ENCODE data around the gene CPXM2.

CPXM2 gene

DNA sequence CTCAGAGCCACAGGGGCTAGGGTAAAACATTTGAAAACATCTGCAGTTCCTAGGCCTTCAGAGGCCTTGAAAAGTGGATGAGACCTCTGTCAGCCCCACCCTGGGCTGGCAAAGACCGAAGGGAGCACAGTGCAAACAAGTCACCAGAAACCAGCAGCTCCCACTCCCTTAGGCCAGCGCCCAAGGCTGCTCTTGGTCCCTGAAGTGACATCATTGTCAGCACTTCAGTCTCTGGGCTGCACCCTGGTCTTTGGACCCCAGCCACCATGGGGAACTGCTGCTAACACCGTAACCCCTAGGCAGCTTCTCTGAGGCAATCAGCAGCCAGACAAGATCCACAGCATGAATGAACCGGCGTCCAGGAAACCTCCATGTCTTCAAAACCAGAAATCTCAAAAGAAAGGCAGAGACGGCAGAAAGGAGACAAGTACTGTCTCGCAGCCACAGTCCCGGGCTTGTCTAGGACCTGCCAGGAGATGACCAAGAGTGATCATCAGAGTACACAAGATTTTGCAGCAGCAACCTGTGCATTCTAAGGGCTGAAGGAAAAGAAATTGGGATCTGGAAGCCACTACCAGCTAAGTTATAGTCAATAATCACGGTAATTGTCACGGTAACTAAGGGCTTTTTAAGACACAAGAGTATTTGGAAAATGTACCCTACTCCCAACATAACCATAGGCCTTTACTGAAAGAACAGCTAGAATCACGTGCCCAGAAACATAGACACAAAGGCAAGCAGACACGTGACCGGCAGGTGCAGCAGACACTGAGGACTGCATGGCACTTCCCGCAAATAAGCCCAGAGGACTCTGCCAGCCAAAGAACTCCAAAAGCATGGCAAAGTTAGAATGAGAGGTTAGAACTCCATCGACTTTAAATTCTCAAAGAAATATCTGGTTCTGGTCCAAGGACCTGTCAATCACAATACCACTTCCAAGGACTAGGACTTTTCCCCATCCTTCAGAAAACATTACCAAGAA lies 23.3 kb downstream of the CPXM2 start:
- no peak for DNase-seq

DNA sequence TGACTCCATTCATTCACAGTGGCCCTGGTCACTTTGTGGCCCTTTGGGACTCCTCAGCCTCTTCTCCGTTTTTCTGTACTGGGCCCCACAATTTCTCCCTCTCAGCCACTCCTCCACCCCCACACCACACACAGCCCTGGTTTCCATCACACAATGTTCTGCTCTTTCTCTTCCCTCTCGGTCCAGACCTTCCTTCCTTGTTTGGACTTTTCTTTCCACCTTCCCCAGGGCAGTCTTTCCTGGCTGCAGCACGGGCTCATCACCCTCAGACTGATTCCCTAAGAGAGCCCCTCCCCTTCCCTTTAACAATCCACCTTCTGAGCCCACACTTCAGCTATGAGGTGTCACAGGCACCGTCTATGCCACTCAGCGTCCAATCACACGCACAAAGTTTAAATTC lies 25.7 kb downstream of the CPXM2 start:
- no peak for DNase-seq

DNA sequence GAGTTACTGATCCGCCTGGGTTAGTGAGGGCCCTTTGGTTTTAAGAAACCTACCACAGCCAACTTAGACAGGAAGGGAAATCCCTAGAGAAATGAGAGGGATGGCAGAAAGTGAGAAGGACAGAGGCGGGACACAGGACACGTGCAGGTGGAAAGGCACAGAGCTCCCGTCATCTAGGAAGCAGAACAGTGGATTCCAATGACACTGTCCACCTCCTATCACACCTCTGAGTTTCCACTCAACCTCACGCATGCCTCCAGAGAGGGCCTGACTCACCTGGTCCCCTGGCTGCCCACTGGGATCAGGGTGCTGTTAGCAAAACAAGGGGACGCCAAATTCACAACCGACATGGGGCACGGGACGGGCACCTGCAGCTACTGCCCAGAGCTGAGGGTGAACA lies 26.3 kb downstream of the CPXM2 start:
- no peak for DNase-seq

DNA sequence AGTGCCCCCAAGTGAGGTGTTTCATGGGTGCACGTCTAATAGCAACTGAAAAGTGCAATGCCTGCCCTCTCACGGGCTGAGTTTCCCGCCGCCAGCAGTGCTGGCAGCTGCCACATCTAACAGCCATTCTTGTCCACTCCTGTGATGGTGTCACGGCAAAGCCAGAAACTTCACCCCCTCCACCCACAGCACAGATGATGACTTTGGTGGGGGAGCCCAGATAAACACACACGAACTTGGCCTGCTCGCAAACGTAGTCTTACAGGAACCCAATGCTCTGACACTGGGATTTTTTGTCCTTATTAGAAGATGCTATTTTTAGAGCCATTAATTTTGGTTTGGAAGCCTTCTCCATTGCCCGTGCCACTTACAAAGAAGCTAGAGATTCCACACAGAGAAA lies 26.7 kb downstream of the CPXM2 start:
- DNase-seq, result no peak

DNA sequence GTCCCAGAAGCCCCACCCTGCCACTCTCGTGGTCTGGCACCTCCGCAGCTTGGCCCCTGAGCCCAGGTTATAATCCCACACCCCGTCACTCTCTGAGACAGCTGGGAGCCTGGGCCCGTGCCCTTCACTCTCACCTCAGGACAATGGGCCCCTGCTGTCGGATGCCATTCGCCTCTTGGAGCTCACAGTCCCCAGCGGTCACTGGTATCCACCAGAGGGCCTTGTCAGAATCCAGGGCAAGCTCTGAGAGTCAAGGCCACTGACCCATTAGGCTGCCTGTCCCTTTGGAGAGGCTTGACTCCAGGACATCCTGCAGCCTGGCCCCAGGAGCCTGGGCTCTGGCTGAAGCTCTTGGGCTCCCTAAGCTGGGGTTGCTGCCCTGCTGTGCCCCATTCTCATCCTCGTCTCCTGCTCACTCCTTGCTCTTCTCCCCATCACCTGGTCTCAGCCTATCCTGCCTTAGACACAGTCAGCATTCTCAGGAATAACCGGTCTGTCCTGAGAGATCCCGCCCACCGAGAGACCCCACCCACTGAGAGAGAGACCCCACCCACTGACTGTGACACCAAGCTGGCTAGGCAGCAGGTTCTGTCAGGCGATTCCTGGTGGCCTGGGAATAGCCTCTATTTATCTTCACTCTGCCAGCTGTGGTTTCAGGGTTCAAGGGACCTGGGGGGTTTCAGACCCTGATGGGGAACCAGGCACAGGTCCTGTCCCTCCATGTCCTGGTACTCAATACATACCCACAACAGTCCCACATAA lies 27.7 kb downstream of the CPXM2 start:
- DNase-seq, result no peak

DNA sequence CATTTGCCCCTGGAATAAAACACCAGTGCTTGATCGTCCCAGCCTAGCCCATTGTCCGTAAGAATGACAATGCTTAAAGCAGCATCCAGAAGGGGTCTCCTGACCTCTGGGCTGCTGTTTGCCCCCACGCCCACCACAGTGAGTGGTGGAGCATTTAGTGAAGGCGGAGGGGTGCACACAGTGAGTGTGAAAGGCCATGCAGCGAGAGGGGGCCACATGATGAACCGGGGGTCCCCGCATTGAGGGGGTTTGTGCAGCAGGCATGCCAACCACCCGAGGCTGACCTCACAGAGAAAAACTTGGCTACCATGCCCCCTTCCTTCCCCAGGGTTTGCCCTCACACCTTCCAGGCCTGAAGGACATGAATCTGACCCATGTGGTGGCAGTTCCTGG lies 28.4 kb downstream of the CPXM2 start:
- no peak for DNase-seq

DNA sequence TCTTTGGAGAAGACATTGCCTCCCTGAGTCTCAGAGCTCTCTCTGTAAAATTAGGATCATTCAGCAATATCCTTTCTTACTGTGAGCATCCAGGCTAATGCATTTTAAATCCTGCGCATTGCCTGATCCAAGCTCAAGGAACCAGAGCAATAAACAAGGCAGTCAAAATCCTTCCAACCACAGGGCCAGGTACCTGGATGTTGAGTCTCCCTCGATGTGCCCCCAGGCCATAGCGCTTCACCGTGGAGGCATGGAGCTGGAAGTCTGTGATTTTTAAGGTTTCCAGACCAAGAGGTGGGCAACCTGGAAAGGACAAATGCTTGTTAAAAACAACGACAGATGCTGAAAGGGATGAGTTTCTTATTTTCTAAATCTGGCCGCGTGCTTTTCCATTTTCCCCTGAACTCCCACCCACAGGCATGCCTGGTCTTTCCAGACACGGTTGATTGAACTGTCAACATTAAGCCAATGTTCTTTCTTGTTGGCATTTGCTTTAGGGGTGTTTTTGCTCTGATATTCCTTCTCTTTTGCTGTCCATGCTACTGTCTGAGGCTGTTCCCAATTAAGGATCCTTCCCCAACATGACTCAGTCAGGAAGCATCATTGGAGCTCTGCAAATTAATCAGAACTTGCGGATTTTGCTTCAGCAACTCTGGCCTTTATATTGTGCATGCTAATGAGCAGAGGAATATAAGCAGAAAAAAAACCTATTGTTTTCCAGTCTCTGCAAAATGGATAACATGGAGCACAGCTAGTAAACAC lies 29.0 kb downstream of the CPXM2 start:
- no peak for DNase-seq

DNA sequence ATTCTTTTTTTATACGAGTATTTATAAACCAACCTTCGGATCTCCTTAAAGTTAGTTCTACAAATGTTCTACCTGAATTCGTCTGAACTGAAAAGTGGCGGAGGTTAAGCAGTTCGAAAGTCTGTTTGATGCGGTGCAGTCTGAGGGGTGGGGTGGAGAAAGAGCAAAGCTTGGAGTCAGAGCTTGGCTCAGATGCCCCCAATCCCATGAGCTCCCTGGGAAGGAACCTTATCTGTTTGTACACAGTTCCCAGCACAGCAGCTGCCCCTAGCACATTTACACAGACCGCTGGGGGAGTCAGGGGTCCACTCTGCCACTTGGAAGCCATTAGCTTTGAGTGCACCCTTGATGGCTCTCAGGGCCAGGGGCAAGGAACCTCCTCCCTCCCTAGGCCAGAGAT lies 30.8 kb downstream of the CPXM2 start:
- no peak for DNase-seq

DNA sequence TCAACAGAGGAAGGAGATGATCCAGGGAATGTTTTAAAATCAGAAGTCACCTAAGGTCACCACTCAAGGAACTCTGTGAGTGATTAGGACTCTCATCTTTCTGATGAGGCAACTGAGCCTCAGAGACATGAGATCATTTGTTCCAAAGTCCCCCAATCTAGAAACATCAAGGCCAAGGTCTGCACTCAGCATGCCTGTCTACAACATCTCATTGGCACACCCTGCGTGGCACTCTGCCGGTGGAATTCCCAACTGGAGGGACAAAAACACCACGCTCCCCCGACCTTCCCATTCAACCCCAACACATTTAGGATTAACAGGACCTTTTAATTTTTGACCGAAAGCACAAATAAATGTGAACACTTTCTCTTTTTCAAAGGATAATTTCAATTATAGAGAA lies 31.4 kb downstream of the CPXM2 start:
- no peak for DNase-seq

DNA sequence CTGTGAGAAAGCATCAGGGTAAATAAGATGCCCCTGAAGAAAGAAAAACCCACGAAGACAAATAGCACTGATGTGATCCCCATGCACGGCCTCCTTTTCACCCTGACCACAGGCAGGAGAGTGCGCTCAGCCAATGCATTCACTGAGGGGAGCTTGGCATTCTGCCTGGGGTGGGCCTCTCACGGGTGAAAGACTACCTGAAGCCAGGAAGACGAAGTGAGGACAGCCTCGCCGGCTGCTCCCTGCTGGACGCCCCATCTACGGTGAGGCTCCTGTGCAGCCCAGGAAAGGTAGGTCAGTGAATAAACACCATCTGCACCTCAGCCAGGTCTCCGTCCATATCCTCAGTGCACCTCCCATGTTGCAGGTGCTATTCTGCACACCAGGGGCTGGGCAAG lies 32.0 kb downstream of the CPXM2 start:
- no peak for DNase-seq

DNA sequence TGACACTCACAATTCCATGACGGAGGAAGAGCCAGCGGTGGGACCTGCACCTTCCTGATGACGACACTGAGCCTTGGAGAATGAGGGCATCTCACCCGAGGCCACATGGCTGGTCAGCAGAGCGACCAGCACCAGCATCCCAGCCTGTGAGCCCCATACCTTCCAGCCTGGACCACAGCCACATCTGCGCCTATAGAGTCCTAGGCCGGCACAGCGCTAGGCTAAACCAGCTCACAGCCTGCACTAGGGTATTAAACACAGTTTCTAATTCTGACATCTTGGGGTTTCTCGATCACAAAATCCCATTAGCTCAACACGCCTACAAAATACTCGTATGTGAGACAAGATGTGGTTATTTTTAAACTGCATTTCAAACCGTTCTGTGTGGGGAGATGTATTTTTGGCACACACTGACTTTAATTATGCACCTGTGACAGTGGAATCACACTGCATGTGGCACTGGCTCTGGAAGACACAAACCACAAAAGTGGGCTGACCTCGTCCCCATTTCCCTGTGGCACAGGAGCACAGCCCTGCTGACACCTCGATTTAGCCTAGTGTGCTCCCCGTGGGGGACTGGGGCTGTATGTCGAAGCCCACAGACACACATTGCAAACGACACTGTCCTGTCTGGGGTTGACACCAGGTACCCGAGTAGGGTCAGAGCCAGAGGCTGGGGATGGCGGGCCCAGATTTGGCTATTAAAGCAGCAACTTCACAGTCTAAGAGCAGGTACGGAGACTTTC lies 32.5 kb downstream of the CPXM2 start:
- DNase-seq, result no peak

DNA sequence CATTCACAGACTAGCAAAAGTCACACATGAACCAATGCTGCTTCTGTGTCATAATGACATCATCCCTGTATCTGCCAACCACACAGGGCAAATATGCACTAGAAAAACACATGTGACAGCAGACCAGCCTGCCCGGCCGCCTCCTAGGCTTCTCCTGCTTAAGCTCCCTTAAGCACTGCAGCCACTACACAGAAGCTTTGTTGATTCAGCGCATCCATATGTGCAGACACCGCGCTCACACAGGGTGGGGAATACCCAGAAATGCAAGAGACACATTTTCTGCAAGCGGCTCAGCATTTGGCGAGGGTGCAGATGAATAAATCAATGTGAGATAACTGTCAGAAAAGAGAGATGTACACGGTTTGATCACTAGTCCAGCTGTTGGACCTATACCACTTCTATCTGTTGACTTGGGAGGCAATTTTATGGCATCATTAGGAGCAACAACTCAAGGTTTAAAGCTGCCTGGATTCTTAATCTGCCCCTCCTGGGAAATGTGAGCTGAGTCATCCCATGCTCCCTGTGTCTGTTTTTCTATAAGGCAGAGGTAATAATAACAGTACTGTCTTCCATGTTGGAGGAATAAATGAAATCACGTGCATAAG lies 33.4 kb downstream of the CPXM2 start:
- DNase-seq, result no peak

DNA sequence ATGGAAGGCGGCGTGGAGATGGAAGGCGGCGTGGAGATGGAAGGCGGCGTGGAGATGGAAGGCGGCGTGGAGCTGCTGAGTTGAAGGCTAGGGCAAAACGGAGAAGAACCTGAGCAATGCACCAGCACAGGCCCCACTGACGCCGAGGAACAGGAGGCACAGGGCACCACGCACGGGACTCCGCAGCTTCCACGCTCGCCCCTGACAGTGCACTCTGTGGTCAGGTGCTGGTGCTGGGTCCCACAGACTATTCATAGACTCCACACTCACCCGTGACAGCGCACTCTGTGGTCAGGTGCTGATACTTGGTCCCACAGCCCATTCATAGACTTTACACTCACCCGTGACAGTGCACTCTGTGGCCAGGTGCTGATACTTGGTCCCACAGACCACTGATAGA lies 34.0 kb downstream of the CPXM2 start:
- DNase-seq, result no peak

DNA sequence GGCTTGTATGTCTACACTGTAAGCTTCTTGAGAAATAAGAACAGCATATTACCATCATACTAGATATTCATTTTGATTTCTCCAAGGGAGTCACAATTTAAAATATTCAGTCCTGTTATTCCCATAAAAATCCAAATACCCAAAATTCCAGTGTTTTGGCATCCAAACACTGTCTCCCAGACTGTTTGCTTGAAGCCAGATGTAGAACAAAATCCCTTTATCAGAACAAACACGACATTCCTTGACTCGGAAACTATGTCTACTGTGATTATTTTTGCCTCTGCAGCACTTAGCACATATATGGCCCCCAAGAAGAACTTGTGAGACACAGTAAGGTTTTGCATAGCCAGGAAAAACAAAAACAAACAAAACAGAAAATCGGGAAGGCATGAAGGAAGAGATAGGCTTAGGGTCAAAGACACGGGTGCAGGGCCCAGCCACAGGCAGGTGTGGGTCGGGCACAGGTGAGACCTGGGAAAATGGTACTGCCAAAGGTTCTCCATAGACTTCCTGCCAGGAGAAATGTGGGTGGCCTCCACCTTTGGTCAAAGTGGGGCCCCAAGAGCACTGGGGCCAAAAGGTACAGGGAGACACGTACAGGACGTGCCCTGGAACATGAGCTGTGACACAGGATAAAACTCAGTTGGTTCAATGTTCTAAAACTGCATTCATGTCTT lies 36.5 kb downstream of the CPXM2 start:
- DNase-seq, result no peak

DNA sequence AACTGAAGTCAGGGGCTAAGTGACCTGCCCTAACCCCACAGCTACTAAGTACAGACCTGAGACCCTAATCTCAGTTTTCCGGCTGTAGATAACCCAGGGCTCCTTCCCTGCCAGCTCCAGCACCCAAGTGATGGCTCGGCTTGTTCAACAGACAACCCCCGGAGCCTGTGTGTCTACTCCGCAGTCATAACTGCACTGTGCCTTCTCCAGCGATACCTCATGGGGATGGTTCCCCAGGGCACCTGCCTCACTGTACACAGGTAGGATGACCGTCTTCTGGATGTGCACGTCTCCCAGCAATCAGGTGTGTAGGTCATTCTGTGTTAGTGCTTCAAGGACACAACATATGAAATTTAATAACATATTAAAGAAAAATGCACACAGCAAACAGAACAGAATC lies 37.1 kb downstream of the CPXM2 start:
- DNase-seq, result no peak

DNA sequence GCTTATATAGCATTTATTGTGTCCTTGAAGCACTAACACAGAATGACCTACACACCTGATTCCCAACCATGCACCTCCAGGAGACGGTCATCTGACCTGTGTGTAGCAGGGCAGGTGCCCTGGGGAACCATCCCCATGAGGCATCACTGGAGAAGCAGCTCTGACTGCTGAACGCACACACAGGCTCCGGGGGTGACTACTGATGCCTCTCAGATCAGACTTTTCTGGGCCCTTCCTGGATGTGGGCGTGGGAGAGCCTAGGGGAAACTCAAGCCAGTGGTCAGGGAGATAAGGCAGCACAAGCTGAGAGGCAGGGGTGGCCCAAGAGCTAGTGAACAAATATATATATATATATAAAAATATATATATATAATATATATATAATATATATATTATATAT lies 37.6 kb downstream of the CPXM2 start:
- DNase-seq, result no peak

DNA sequence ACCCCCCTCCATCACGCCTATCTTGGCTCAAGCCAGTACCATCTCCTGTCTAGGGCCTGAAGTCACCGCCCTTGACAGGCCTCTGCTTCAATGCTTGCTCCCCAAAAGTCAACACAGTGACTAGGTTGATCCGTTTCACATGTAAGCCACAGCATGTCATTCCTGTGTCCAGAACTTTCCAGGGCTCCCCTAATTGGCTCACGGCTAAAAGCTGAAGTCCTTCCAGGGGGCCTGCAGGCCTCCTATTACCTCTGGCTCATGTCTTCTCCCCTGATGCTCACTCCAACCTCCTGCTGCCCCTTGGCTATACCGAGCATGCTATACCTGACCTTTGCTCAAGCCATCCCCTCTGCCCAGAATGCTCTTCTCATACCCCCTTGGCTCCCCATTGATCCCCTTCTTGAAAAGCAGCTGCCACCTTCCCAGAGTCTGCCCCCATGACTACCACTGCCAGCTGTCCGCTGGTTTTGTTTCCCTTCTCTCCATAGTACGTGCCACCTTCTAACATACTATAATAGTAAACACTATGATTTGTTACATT lies 39.1 kb downstream of the CPXM2 start:
- DNase-seq, result no peak

DNA sequence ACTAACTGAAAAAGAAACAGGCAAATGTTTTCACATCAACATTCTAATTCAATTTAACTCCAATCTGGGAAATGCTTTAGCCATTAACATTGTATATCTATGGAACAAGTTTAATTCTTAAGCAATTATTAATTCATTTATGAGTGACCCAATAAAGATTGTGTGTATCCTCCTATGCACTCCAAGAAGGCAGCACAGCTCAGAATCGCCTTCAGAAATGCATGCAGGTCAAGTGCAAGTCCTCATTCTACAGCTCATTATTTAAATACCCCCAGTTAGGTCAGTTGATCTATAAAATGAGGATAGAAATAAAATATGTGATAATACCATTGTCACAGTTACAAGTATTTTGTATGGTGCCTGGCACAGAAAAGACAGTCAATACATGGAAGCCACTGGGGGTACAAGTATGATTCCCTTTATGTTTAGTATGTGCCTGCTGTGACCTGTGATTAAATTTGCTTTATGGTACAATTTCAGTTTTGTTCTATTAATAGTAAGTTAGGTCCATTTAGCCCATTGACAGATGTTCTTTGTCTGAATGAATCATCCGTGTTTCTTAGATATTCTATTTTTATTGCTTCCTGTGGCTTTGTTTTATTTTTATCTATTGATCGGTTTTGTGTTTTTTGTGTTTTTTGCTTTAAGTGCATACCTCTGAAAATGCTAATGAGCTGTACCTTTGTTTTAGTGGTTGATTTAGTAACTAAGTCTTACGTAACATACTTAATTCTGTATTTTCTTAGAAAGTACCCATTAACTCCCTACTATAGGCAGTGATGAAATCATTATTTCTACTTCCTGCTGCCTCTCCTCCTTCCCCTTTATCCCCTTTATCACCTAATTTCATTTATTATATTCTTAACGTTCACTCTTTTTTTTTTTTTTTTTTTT lies 42.8 kb downstream of the CPXM2 start:
- DNase-seq, result peak; percentile 11

DNA sequence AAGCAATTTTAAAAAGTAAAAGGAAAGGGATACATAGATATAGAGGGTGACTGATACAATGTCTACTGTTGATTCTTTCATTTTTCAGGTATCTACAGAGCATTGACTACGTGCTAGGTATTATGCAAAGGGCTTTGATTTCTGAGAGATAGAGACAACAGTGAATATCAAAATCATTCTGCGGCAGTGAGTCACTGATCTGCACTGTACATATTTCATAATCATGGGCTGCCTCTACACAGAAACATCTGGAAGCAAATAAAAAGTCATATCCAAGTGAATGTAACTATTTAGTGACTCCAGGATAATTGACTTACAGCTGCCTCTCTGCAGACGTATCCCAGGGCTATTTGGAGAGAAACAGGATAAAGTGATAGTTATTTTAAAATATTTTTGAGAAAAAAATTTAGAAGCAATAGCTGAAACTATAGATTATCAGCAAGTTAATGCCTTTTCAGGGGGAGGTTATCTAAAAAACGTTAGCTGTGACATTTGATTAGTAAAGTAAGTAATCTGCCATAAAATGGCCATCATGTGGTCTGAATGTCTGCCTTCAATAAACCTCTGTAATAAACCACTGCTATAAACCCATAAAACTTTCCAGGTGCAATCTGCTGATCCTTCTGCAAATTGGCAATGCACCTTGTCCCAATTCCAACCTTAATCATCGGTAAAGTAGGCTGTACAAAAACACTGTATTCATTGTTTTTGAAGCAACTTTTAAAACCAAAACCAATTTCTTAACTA lies 43.7 kb downstream of the CPXM2 start:
- DNase-seq, result no peak

DNA sequence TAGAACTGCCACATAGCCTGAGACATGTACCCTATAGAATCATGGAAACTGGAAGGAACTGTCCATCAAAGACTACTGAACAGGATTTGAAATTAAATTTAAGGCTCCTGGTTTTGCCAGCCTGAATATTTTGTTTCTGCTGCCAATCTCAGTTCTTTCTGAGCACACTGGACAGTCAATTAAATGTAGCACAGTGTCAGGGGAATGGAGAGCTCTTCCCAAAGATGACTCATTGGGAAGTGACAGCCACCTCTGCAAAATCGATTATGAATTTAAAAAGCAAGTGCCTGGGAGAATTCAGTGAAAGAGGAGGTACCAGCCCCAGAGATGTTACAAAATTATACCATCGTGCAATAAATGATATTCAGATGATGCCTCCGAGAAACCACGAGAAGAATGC lies 47.8 kb downstream of the CPXM2 start:
- DNase-seq, result no peak
